Inferior parietal cortex (tissue), 1 donor: ENCODE data around the gene COL9A3.

Experiments
- DNase-seq: peaks from one replicate; pipeline ENCODE4 v3.0.0-alpha.2; 2016; ENCODE audit errors: extremely low spot score

COL9A3 gene

GRCh38 chr20:62778601-62779416 lies 38.0 kb upstream of the COL9A3 start:
- no peak for DNase-seq

- DNase-seq = no peak
These were observed 37.5 kb upstream of the COL9A3 start for GRCh38 chr20:62779417-62779685.

GRCh38 chr20:62780204-62780603 lies 36.6 kb upstream of the COL9A3 start:
- no peak for DNase-seq

- DNase-seq = no peak
These were observed 36.2 kb upstream of the COL9A3 start for GRCh38 chr20:62780696-62781095.

- DNase-seq = no peak
These were observed 34.5 kb upstream of the COL9A3 start for GRCh38 chr20:62782149-62782892.

- no peak for DNase-seq
These were observed 34.0 kb upstream of the COL9A3 start for GRCh38 chr20:62782893-62783278.

GRCh38 chr20:62784497-62784896 lies 32.4 kb upstream of the COL9A3 start:
- DNase-seq = no peak

GRCh38 chr20:62785393-62785792 lies 31.5 kb upstream of the COL9A3 start:
- no peak for DNase-seq

- no peak for DNase-seq
These were observed 30.7 kb upstream of the COL9A3 start for GRCh38 chr20:62786157-62786556.

- DNase-seq = no peak
These were observed 29.5 kb upstream of the COL9A3 start for GRCh38 chr20:62787321-62787720.

- DNase-seq = no peak
These were observed 29.0 kb upstream of the COL9A3 start for GRCh38 chr20:62787866-62788265.

GRCh38 chr20:62788607-62789006 lies 28.2 kb upstream of the COL9A3 start:
- no peak for DNase-seq

- DNase-seq = no peak
These were observed 26.8 kb upstream of the COL9A3 start for GRCh38 chr20:62790075-62790474.

- DNase-seq = peak; percentile 95
These were observed 25.3 kb upstream of the COL9A3 start for GRCh38 chr20:62791301-62792181.

- DNase-seq = no peak
These were observed 24.5 kb upstream of the COL9A3 start for GRCh38 chr20:62792182-62792939.

- no peak for DNase-seq
These were observed 23.7 kb upstream of the COL9A3 start for GRCh38 chr20:62792940-62793756.

- DNase-seq = no peak
These were observed 23.2 kb upstream of the COL9A3 start for GRCh38 chr20:62793757-62794006.

- peak; percentile 95 for DNase-seq
These were observed 22.7 kb upstream of the COL9A3 start for GRCh38 chr20:62794007-62794724.

GRCh38 chr20:62795023-62795761 lies 21.7 kb upstream of the COL9A3 start:
- DNase-seq = peak; percentile 62
